Thyroid gland (tissue), 4 donors: ENCODE results near the gene CDR2.

Source experiments
- POLR2A ChIP-seq, 2 donors: fragments of 450-650 bp; IDR thresholded peaks; one replicate each; pipeline ENCODE4 v1.6.1; 2017; ENCODE audit warnings: antibody characterized with exemption in 2 of 2, mild to moderate bottlenecking in 2 of 2, moderate library complexity in 1 of 2
- TF ChIP-seq, protein P1 (sequence below), 6 experiments: fragments of 200-600 bp in 3 of 6; fragments of 450-650 bp in 3 of 6; sonication (generic) in 3 of 6; IDR thresholded peaks; one replicate each; pipeline ENCODE4 v1.5.1; 2016 to 2019; ENCODE audit warnings: antibody characterized with exemption in 6 of 6, mild to moderate bottlenecking in 2 of 6, inconsistent platforms in 1 of 6, moderate library complexity in 1 of 6

DNA sequence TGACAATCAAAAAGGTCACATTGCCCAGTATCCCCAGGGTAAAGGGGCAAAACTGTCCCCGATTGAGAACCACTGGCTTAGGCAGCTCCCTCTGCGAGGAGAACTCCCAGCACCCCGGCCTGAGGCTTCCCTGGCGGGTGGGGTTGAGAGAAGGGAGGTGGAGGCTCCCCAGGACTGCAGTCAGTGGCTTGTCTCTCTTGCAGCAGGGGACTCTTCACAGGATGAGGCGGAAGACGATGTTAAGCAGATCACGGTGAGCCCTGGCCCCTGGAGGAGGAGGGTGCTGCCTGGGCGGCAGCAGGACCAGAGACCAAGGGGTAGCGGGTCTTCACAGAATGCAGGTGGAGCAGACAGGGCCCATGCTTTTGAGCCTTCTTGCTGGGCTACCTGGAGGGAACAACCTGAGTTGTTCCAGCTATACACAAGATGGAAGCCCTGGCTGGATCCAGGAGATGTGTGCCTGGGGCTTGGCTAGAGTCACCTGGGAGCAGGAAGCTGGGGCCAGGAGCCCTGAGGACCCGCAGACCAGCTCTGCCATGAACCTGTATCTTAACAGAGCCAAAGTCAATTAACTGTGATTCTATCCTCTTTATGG, 60.4 kb downstream of the CDR2 start:
- TF ChIP-seq, protein P1, sequence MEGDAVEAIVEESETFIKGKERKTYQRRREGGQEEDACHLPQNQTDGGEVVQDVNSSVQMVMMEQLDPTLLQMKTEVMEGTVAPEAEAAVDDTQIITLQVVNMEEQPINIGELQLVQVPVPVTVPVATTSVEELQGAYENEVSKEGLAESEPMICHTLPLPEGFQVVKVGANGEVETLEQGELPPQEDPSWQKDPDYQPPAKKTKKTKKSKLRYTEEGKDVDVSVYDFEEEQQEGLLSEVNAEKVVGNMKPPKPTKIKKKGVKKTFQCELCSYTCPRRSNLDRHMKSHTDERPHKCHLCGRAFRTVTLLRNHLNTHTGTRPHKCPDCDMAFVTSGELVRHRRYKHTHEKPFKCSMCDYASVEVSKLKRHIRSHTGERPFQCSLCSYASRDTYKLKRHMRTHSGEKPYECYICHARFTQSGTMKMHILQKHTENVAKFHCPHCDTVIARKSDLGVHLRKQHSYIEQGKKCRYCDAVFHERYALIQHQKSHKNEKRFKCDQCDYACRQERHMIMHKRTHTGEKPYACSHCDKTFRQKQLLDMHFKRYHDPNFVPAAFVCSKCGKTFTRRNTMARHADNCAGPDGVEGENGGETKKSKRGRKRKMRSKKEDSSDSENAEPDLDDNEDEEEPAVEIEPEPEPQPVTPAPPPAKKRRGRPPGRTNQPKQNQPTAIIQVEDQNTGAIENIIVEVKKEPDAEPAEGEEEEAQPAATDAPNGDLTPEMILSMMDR (IDR thresholded peaks at IDR 0.05) = no peak
- TF ChIP-seq POLR2A (IDR thresholded peaks at IDR 0.05) = no peak
